Neural progenitor cell (in vitro differentiated cells): ENCODE measurements around the gene FAF1.

Source experiments
- EZH2 ChIP-seq: fragments of 200-600 bp; sonication (generic); IDR thresholded peaks from 2 replicates; pipeline ENCODE4 v1.6.1; 2017; ENCODE audit warnings: antibody characterized with exemption, mild to moderate bottlenecking, moderate library complexity
- EZH2phosphoT487 ChIP-seq: fragments of 200-600 bp; sonication (generic); IDR thresholded peaks from 2 replicates; pipeline ENCODE4 v1.6.1; 2017; ENCODE audit warnings: antibody characterized with exemption
- TF ChIP-seq, protein P1 (sequence below): fragments of 200-600 bp; sonication (generic); IDR thresholded peaks from 2 replicates; pipeline ENCODE4 v1.5.1; 2017; ENCODE audit warnings: antibody characterized with exemption, mild to moderate bottlenecking

DNA sequence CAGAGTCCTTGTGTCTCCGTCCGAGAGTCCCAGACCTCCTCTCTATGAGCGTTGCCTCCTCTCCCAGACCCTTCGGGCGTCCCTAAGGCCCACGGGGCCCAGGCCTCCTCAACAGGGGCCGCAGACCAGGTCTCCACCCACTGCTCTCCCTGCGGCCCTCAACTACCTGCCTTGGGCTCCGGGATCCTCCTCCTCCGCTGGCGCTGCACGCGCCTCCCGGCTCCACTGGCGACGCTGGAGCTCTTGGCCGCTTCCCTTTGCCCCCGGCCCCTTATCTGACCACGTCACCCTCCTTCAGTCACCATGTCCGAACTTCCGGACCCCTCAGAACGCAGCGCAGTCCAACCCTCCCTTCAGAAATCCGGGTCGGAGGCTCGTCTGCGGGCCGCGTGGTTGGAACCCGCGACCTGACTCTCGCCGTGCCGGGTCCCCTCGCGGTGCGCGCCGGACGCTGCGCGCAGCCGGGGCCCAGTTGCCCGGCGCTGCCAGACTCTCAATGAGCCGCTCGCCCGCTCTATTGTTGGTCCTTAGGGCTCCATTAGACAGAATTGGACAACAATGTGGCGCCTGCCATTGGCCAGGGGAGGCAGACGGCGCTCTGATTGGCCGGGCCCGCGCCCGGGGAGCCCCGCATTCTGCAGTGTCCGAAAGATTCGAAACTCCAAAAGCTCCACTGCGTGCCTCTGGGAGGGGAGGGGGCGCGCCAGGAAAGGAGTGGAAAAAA is 537.0 kb downstream of the FAF1 start, which contains the start of gene DMRTA2:
- TF ChIP-seq EZH2phosphoT487: peak; percentile 40
- TF ChIP-seq, protein P1, sequence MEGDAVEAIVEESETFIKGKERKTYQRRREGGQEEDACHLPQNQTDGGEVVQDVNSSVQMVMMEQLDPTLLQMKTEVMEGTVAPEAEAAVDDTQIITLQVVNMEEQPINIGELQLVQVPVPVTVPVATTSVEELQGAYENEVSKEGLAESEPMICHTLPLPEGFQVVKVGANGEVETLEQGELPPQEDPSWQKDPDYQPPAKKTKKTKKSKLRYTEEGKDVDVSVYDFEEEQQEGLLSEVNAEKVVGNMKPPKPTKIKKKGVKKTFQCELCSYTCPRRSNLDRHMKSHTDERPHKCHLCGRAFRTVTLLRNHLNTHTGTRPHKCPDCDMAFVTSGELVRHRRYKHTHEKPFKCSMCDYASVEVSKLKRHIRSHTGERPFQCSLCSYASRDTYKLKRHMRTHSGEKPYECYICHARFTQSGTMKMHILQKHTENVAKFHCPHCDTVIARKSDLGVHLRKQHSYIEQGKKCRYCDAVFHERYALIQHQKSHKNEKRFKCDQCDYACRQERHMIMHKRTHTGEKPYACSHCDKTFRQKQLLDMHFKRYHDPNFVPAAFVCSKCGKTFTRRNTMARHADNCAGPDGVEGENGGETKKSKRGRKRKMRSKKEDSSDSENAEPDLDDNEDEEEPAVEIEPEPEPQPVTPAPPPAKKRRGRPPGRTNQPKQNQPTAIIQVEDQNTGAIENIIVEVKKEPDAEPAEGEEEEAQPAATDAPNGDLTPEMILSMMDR: no peak
- peak; percentile 70 for TF ChIP-seq EZH2
